ENCODE results near the gene GALNTL6. TPM values are rescaled to one million over a fixed set of nuclear protein-coding genes. Genes with fewer than 3 reads are reported as not detected.

Gene GALNTL6
- total RNA-seq, 6 donors from 2014 or later, result 0.26 to 18.9 TPM; not detected in 4

DNA sequence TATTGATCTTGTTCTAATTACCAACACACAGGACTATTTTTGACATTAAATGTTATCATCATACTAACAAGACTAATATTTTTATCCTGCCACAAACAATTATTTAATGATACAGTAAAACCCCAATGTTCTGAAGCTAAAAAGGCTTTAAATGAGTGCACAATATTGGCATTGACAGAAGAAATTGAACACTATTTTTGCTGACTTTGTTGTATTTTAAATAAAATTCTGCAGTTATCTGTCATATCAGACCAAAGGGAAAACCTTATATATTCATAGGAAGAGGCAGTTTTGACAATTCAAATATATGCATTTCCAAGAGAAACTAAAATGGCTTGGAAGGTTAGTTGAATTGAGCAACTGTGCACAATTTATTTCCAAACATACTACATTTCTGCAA lies 957.6 kb downstream of the GALNTL6 start:
- no peaks in the 10 kb centered on the region for H3K27me3 ChIP-seq
- H3K9me3 ChIP-seq, result no peaks in the 10 kb centered on the region
- TF ChIP-seq POLR2AphosphoS5 (IDR thresholded peaks at IDR 0.05), result no peak
- TF ChIP-seq EP300 (IDR thresholded peaks at IDR 0.05), result no peak
- no peak for TF ChIP-seq CTCF (IDR thresholded peaks at IDR 0.05)
- TF ChIP-seq POLR2A (IDR thresholded peaks at IDR 0.05), result no peak
- H3K27ac ChIP-seq, result no peak overlapping the region
- no peak overlapping the region for H3K4me3 ChIP-seq
- H3K4me1 ChIP-seq, result no peaks in the 10 kb centered on the region
- ATAC-seq (ENCODE audit: low FRiP score in 2 of 2) (no peak), DNase-seq (no peak)
- no peaks in the 10 kb centered on the region for H3K36me3 ChIP-seq

GRCh38 chr4:172772781-172773180 lies 959.6 kb downstream of the GALNTL6 start:
- no peak for TF ChIP-seq EP300 (IDR thresholded peaks at IDR 0.05)
- no peak for TF ChIP-seq POLR2AphosphoS5 (IDR thresholded peaks at IDR 0.05)
- TF ChIP-seq POLR2A (IDR thresholded peaks at IDR 0.05), result no peak
- TF ChIP-seq CTCF (IDR thresholded peaks at IDR 0.05), result no peak
- ATAC-seq (ENCODE audit: low FRiP score in 2 of 2) (no peak), DNase-seq (no peak)
- no peaks in the 10 kb centered on the region for H3K4me1 ChIP-seq
- 75 to 78% methylated on average over 5 of the region's 5 CpGs for WGBS, 2 donors
- no peaks in the 10 kb centered on the region for H3K36me3 ChIP-seq
- no peaks in the 10 kb centered on the region for H3K27me3 ChIP-seq
- H3K4me3 ChIP-seq, result no peak overlapping the region
- no peaks in the 10 kb centered on the region for H3K9me3 ChIP-seq
- H3K27ac ChIP-seq, result no peak overlapping the region

DNA sequence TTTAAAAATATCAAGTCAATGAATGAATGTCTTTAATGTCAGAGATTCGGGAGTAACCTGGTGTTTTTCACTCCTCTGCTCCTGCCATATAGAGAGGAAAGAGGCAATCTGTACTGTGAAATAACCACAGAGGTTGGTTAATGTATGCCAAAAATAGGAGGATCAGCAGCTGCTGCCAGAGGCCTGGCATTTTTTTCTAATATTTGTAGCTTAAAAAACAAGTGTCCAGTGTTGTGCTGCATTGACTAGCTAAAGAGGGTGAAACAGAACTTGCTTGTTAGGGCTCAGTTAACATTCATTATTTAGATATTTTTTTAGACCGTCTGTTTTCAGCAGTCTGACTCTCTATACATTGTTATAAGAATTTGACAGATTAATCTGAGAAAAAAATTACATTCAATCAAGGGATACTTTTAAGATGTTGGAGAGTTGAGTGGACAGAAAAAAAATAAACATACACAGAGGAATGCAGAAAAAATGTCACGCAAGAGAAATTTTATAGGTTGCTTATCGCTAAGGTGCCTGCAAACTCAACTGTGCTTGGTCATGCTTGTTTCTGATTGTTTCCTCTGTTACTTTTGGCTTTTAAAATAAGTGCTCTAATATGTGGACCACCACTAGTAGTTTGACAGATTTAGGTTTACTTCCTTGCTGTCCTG lies 963.1 kb downstream of the GALNTL6 start:
- Histone ChIP-seq H3K9me3 (no peaks in the 10 kb centered on the region), H3K27me3 (no peaks in the 10 kb centered on the region), H3K4me1 (no peaks in the 10 kb centered on the region), H3K4me3 (no peak overlapping the region), H3K27ac (no peak overlapping the region), H3K36me3 (no peaks in the 10 kb centered on the region)
- DNase-seq (no peak), ATAC-seq (ENCODE audit: low FRiP score in 2 of 2) (no peak)
- 56 to 65% methylated on average over 4 of the region's 4 CpGs for WGBS, 2 donors
- TF ChIP-seq CTCF (IDR thresholded peaks at IDR 0.05) (no peak), EP300 (IDR thresholded peaks at IDR 0.05) (no peak), POLR2AphosphoS5 (IDR thresholded peaks at IDR 0.05) (no peak), POLR2A (IDR thresholded peaks at IDR 0.05) (no peak)

- Histone ChIP-seq H3K4me3 (no peak overlapping the region), H3K27ac (no peak overlapping the region), H3K9me3 (no peaks in the 10 kb centered on the region), H3K27me3 (no peaks in the 10 kb centered on the region), H3K36me3 (no peaks in the 10 kb centered on the region), H3K4me1 (no peaks in the 10 kb centered on the region)
- ATAC-seq (ENCODE audit: low FRiP score in 2 of 2), result no peak
- TF ChIP-seq EP300 (IDR thresholded peaks at IDR 0.05) (no peak), POLR2A (IDR thresholded peaks at IDR 0.05) (no peak), POLR2AphosphoS5 (IDR thresholded peaks at IDR 0.05) (no peak), CTCF (IDR thresholded peaks at IDR 0.05) (no peak)
- no peak for DNase-seq
- 74 to 85% methylated on average over 3 of the region's 3 CpGs for WGBS, 2 donors
These were observed 964.7 kb downstream of the GALNTL6 start for GRCh38 chr4:172777729-172778431.

- DNase-seq (no peak), ATAC-seq (ENCODE audit: low FRiP score in 2 of 2) (no peak)
- Histone ChIP-seq H3K36me3 (no peaks in the 10 kb centered on the region), H3K27me3 (no peaks in the 10 kb centered on the region), H3K4me3 (no peak overlapping the region), H3K4me1 (no peaks in the 10 kb centered on the region), H3K9me3 (no peaks in the 10 kb centered on the region), H3K27ac (no peak overlapping the region)
- 46 to 67% methylated on average over 6 of the region's 6 CpGs for WGBS, 2 donors
- no peak for TF ChIP-seq POLR2A (IDR thresholded peaks at IDR 0.05)
- TF ChIP-seq POLR2AphosphoS5 (IDR thresholded peaks at IDR 0.05), result no peak
- no peak for TF ChIP-seq CTCF (IDR thresholded peaks at IDR 0.05)
- TF ChIP-seq EP300 (IDR thresholded peaks at IDR 0.05), result no peak
These were observed 965.4 kb downstream of the GALNTL6 start for GRCh38 chr4:172778583-172778982.
